HepG2 (cell line): Measurements from ENCODE around the gene CHMP6. TPM values are rescaled to one million over a fixed set of nuclear protein-coding genes. Genes with fewer than 3 reads are reported as not detected.

Experiments used
- KMT2A ChIP-seq: sonication (generic); formaldehyde crosslinking; IDR thresholded peaks from 2 replicates; pipeline ENCODE4 v1.4.0; 2020; ENCODE audit warnings: missing genetic modification reagents
- REXO4 ChIP-seq: sonication (generic); formaldehyde crosslinking; IDR thresholded peaks from 2 replicates; pipeline ENCODE4 v1.8.0; 2022; ENCODE audit warnings: missing genetic modification reagents, mild to moderate bottlenecking, borderline replicate concordance
- SOX5 ChIP-seq: IDR thresholded peaks from 2 replicates; pipeline ENCODE4 v1.6.1; 2016; ENCODE audit warnings: borderline replicate concordance
- STAG1 ChIP-seq: sonication (generic); formaldehyde crosslinking; IDR thresholded peaks from 2 replicates; pipeline ENCODE4 v1.4.0; 2020; ENCODE audit warnings: missing genetic modification reagents
- TCF7 ChIP-seq: sonication (generic); IDR thresholded peaks from 2 replicates; pipeline ENCODE4 v1.6.1; 2016; ENCODE audit warnings: antibody characterized with exemption, low read depth
- ZNF430 ChIP-seq: sonication (generic); formaldehyde crosslinking; IDR thresholded peaks from 2 replicates; pipeline ENCODE4 v1.9.0; 2021; ENCODE audit warnings: mild to moderate bottlenecking, missing genetic modification reagents
- ZNF724P ChIP-seq: sonication (generic); formaldehyde crosslinking; IDR thresholded peaks from 2 replicates; pipeline ENCODE4 v1.8.0; 2022; ENCODE audit warnings: missing genetic modification reagents, borderline replicate concordance
- ZSCAN20 ChIP-seq: sonication (generic); formaldehyde crosslinking; IDR thresholded peaks from 2 replicates; pipeline ENCODE4 v1.4.0; 2020; ENCODE audit warnings: missing genetic modification reagents, mild to moderate bottlenecking, borderline replicate concordance
- polyA plus RNA-seq, 8 experiments: library from polyadenylated mRNA; depleted of rRNA in 3 of 8; stranded (reverse) in 7 of 8; unstranded in 1 of 8; fragments of >200 nt; fragmentation: Illumina TruSeq in 4 of 8; extraction: Trizol in 4 of 8; gene quantifications; 2 replicates each; pipeline versions ENCODE4 v1.2.1 to v1.2.3, GENCODE V29; 2011 to 2016; ENCODE audit warnings: low read depth in 4 of 8, missing spikeins in 1 of 8, mixed read lengths in 1 of 8; ENCODE audit not compliant: insufficient read depth in 1 of 8
- total RNA-seq, 5 experiments: library from RNA; depleted of rRNA; stranded (reverse); fragments of >200 nt; fragmentation: Illumina TruSeq; extraction: Trizol; gene quantifications; 2 replicates each; pipeline ENCODE4 v1.2.3, GENCODE V29; 2016; ENCODE audit warnings: low read depth in 1 of 5
- TF ChIP-seq, protein P1 (sequence below): sonication (generic); formaldehyde crosslinking; IDR thresholded peaks from 2 replicates; pipeline ENCODE4 v1.5.1; 2020; ENCODE audit warnings: missing genetic modification reagents, mild to moderate bottlenecking, borderline replicate concordance
- TF ChIP-seq, protein P2 (sequence below): sonication (generic); formaldehyde crosslinking; IDR thresholded peaks from 2 replicates; pipeline ENCODE4 v1.4.0; 2020; ENCODE audit warnings: missing genetic modification reagents
- TF ChIP-seq, protein P3 (sequence below): IDR thresholded peaks from 2 replicates; pipeline ENCODE4 v1.6.1; 2016; ENCODE audit warnings: mild to moderate bottlenecking
- TF ChIP-seq, protein P4 (sequence below): sonication (generic); formaldehyde crosslinking; IDR thresholded peaks from 2 replicates; pipeline ENCODE4 v1.4.0; 2020; ENCODE audit warnings: mild to moderate bottlenecking, missing genetic modification reagents, borderline replicate concordance
- TF ChIP-seq, protein P5 (sequence below): sonication (generic); formaldehyde crosslinking; IDR thresholded peaks from 2 replicates; pipeline ENCODE4 v1.4.0; 2020; ENCODE audit warnings: missing genetic modification reagents
- TF ChIP-seq, protein P6 (sequence below), 2 experiments: sonication (generic) in 1 of 2; formaldehyde crosslinking in 1 of 2; IDR thresholded peaks; 2 replicates each; pipeline versions ENCODE4 v1.4.0 to v1.6.1; 2016 to 2020; ENCODE audit warnings: borderline replicate concordance in 1 of 2, low read depth in 1 of 2, mild to moderate bottlenecking in 1 of 2, missing genetic modification reagents in 1 of 2

The CHMP6 gene
- total and polyA plus RNA-seq, 2 of the 13 experiments (the other 11 are each of a cell fraction or from before 2014, with no cell fraction given), result 11.1 to 24.2 TPM

DNA sequence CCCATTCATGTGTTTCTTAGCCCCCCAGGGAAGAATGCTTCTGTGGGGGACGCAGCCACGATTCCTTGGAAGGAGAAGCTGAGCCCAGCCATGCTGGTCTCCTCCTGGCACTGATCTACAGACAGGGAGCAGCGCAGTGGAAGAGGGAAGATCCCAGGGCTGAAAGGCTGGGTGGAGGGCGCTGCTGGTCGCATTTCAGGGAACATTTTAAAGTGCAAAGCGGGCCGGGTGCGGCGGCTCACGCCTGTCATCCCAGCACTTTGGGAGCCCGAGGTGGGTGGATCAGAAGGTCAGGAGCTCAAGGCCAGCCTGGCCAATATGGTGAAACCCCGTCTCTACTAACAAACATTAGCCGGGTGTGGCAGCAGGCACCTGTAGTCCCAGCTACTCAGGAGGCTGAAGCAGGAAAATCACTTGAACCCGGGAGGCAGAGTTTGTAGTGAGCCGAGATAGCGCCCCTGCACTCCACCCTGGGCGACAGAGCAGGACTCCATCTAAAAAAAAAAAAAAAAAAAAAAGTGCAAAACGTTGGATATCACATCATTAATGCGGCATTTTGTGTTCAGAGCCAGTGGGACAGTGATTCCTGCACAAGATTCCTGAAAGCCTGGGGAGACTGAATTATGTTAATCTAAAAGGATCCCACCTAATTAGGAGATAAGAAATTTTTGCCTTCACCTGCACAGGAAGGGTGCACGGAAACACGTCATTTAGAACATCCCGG lies 558 bp upstream of the CHMP6 start (continued):
- TF ChIP-seq, protein P1, sequence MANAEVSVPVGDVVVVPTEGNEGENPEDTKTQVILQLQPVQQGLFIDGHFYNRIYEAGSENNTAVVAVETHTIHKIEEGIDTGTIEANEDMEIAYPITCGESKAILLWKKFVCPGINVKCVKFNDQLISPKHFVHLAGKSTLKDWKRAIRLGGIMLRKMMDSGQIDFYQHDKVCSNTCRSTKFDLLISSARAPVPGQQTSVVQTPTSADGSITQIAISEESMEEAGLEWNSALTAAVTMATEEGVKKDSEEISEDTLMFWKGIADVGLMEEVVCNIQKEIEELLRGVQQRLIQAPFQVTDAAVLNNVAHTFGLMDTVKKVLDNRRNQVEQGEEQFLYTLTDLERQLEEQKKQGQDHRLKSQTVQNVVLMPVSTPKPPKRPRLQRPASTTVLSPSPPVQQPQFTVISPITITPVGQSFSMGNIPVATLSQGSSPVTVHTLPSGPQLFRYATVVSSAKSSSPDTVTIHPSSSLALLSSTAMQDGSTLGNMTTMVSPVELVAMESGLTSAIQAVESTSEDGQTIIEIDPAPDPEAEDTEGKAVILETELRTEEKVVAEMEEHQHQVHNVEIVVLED (CRISPR knock-in tag), result peak; percentile 12; the same call in 1 of the 2 replicates
- TF ChIP-seq, protein P2, sequence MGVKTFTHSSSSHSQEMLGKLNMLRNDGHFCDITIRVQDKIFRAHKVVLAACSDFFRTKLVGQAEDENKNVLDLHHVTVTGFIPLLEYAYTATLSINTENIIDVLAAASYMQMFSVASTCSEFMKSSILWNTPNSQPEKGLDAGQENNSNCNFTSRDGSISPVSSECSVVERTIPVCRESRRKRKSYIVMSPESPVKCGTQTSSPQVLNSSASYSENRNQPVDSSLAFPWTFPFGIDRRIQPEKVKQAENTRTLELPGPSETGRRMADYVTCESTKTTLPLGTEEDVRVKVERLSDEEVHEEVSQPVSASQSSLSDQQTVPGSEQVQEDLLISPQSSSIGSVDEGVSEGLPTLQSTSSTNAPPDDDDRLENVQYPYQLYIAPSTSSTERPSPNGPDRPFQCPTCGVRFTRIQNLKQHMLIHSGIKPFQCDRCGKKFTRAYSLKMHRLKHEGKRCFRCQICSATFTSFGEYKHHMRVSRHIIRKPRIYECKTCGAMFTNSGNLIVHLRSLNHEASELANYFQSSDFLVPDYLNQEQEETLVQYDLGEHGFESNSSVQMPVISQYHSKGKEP (CRISPR knock-in tag), result no peak
- no peak for TF ChIP-seq ZSCAN20 (CRISPR knock-in tag)
- TF ChIP-seq REXO4 (CRISPR knock-in tag), result no peak
- TF ChIP-seq, protein P3, sequence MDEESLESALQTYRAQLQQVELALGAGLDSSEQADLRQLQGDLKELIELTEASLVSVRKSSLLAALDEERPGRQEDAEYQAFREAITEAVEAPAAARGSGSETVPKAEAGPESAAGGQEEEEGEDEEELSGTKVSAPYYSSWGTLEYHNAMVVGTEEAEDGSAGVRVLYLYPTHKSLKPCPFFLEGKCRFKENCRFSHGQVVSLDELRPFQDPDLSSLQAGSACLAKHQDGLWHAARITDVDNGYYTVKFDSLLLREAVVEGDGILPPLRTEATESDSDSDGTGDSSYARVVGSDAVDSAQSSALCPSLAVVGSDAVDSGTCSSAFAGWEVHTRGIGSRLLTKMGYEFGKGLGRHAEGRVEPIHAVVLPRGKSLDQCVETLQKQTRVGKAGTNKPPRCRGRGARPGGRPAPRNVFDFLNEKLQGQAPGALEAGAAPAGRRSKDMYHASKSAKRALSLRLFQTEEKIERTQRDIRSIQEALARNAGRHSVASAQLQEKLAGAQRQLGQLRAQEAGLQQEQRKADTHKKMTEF (CRISPR knock-in tag), result no peak
- TF ChIP-seq ZNF430 (CRISPR knock-in tag), result peak; percentile 67; the same call in 1 of the 2 replicates
- 0 out of 2 replicates have a peak, but pooled peaks have one; percentile 40 for TF ChIP-seq TCF7
- peak; percentile 72; the same call in 1 of the 2 replicates for TF ChIP-seq ZNF724P (CRISPR knock-in tag)
- TF ChIP-seq, protein P4, sequence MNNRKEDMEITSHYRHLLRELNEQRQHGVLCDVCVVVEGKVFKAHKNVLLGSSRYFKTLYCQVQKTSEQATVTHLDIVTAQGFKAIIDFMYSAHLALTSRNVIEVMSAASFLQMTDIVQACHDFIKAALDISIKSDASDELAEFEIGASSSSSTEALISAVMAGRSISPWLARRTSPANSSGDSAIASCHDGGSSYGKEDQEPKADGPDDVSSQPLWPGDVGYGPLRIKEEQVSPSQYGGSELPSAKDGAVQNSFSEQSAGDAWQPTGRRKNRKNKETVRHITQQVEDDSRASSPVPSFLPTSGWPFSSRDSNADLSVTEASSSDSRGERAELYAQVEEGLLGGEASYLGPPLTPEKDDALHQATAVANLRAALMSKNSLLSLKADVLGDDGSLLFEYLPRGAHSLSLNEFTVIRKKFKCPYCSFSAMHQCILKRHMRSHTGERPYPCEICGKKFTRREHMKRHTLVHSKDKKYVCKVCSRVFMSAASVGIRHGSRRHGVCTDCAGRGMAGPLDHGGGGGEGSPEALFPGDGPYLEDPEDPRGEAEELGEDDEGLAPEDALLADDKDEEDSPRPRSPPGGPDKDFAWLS, result peak; percentile 70; the same call in 1 of the 2 replicates
- TF ChIP-seq, protein P5, sequence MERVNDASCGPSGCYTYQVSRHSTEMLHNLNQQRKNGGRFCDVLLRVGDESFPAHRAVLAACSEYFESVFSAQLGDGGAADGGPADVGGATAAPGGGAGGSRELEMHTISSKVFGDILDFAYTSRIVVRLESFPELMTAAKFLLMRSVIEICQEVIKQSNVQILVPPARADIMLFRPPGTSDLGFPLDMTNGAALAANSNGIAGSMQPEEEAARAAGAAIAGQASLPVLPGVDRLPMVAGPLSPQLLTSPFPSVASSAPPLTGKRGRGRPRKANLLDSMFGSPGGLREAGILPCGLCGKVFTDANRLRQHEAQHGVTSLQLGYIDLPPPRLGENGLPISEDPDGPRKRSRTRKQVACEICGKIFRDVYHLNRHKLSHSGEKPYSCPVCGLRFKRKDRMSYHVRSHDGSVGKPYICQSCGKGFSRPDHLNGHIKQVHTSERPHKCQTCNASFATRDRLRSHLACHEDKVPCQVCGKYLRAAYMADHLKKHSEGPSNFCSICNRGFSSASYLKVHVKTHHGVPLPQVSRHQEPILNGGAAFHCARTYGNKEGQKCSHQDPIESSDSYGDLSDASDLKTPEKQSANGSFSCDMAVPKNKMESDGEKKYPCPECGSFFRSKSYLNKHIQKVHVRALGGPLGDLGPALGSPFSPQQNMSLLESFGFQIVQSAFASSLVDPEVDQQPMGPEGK (CRISPR knock-in tag), result peak; percentile 83
- TF ChIP-seq STAG1 (CRISPR knock-in tag), result peak; percentile 43
- TF ChIP-seq, protein P6, sequence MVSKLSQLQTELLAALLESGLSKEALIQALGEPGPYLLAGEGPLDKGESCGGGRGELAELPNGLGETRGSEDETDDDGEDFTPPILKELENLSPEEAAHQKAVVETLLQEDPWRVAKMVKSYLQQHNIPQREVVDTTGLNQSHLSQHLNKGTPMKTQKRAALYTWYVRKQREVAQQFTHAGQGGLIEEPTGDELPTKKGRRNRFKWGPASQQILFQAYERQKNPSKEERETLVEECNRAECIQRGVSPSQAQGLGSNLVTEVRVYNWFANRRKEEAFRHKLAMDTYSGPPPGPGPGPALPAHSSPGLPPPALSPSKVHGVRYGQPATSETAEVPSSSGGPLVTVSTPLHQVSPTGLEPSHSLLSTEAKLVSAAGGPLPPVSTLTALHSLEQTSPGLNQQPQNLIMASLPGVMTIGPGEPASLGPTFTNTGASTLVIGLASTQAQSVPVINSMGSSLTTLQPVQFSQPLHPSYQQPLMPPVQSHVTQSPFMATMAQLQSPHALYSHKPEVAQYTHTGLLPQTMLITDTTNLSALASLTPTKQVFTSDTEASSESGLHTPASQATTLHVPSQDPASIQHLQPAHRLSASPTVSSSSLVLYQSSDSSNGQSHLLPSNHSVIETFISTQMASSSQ (IDR thresholded peaks at IDR 0.05; ENCODE audit: low read depth), result no peak
- TF ChIP-seq, protein P6 (CRISPR knock-in tag; IDR thresholded peaks at IDR 0.05; ENCODE audit: borderline replicate concordance), result peak; percentile 44; the same call in 1 of the 2 replicates
- TF ChIP-seq KMT2A (CRISPR knock-in tag), result 0 out of 2 replicates have a peak, but pooled peaks have one; percentile 23
- 0 out of 2 replicates have a peak, but pooled peaks have one; percentile 17 for TF ChIP-seq SOX5 (CRISPR knock-in tag)
